Right atrium auricular region (tissue), 2 donors: ENCODE data around the gene PAXX. TPM values are rescaled to one million over a fixed set of nuclear protein-coding genes. Genes with fewer than 3 reads are reported as not detected.
"Not testable (repeated sequence)": the region's sequence is repeated elsewhere in the genome, so short reads cannot be mapped to it uniquely, and the experiment has no call there.

Experiments used
- DNase-seq: peaks from one replicate; pipeline ENCODE4 v3.0.0-alpha.2; 2019; ENCODE audit warnings: low spot score
- H3K27ac ChIP-seq, 2 donors: fragments of 200-600 bp; sonication (generic); 1 replicate in 1 of 2; 2 replicates in 1 of 2; pipeline ENCODE4 v1.5.1; 2016 to 2019
- H3K27me3 ChIP-seq, 2 donors: fragments of 200-600 bp; sonication (generic); one replicate each; pipeline versions ENCODE4 v1.5.1 to v1.6.0; 2017 to 2019
- H3K36me3 ChIP-seq: fragments of 200-600 bp; sonication (generic); one replicate; pipeline ENCODE4 v1.5.1; 2016
- H3K4me1 ChIP-seq, 2 donors: fragments of 200-600 bp; sonication (generic); one replicate each; pipeline versions ENCODE4 v1.5.1 to v1.6.0; 2017 to 2019
- H3K4me3 ChIP-seq, 2 donors: fragments of 200-600 bp; sonication (generic); 1 replicate in 1 of 2; 2 replicates in 1 of 2; pipeline ENCODE4 v1.5.1; 2017 to 2019; ENCODE audit warnings: mild to moderate bottlenecking in 1 of 2, moderate library complexity in 1 of 2
- H3K9me3 ChIP-seq, 2 donors: fragments of 200-600 bp; sonication (generic); one replicate each; pipeline ENCODE4 v1.5.1; 2019
- CTCF ChIP-seq, 2 donors: fragments of 200-600 bp; sonication (generic); IDR thresholded peaks; one replicate each; pipeline ENCODE4 v1.5.1; 2019; ENCODE audit warnings: antibody characterized with exemption in 2 of 2
- total RNA-seq, 2 donors: library from RNA; depleted of rRNA; stranded (reverse); fragments of >200 nt; gene quantifications; one replicate each; pipeline ENCODE4 v1.1.0, GENCODE V29; 2016

PAXX gene
- total RNA-seq, 2 donors from 2014 or later: 27.4 to 37.5 TPM

GRCh38 chr9:137030006-137030405, 37.8 kb downstream of the PAXX start:
- Histone ChIP-seq H3K4me3 (no peak overlapping the region), H3K4me1 (peaks cover 0 to 34% of the 10 kb centered on the region in 2 donors)
- TF ChIP-seq CTCF (IDR thresholded peaks at IDR 0.05): no peak

GRCh38 chr9:137030538-137031527, 38.6 kb downstream of the PAXX start:
- no peak for TF ChIP-seq CTCF (IDR thresholded peaks at IDR 0.05)
- H3K27ac ChIP-seq: no peak overlapping the region

More at GRCh38 chr9:137030006-137030405, 37.8 kb downstream of the PAXX start:
- DNase-seq: no peak
- Histone ChIP-seq H3K36me3 (no peaks in the 10 kb centered on the region), H3K27ac (no peak overlapping the region), H3K9me3 (no peaks in the 10 kb centered on the region), H3K27me3 (no peaks in the 10 kb centered on the region)

GRCh38 chr9:137031904-137032640, 39.9 kb downstream of the PAXX start, which contains the start of gene FUT7:
Gene FUT7, minus strand, starts transcription at chr9:137032088. Its CDS starts 97 bp downstream, at chr9:137031991.
- Histone ChIP-seq H3K4me3 (no peak within 1 kb of the TSS), H3K4me1 (peaks cover 0 to 33% of the 10 kb centered on the region in 2 donors), H3K27me3 (no peaks in the 10 kb centered on the region), H3K9me3 (no peaks in the 10 kb centered on the region), H3K27ac (no peak within 1 kb of the TSS), H3K36me3 (no peaks in the 10 kb centered on the region)
- no peak for TF ChIP-seq CTCF (IDR thresholded peaks at IDR 0.05)
- no peak for DNase-seq

More at GRCh38 chr9:137030538-137031527, 38.6 kb downstream of the PAXX start:
- Histone ChIP-seq H3K36me3 (no peaks in the 10 kb centered on the region), H3K27me3 (no peaks in the 10 kb centered on the region), H3K4me1 (peaks cover 0 to 41% of the 10 kb centered on the region in 2 donors), H3K9me3 (no peaks in the 10 kb centered on the region), H3K4me3 (no peak overlapping the region)
- no peak for DNase-seq

- Histone ChIP-seq H3K4me3 (peak overlapping the region in 1 of 2 donors; percentile 21), H3K9me3 (no peaks in the 10 kb centered on the region), H3K27me3 (no peaks in the 10 kb centered on the region), H3K36me3 (no peaks in the 10 kb centered on the region), H3K4me1 (peaks cover 0 to 27% of the 10 kb centered on the region in 2 donors), H3K27ac (no peak overlapping the region)
- DNase-seq: peak; percentile 69
- TF ChIP-seq CTCF (IDR thresholded peaks at IDR 0.05): no peak
Observed at GRCh38 chr9:137032858-137033257, 40.6 kb downstream of the PAXX start.

- not testable (repeated sequence) for H3K36me3 ChIP-seq, DNase-seq, H3K27ac ChIP-seq, H3K9me3 ChIP-seq, H3K27me3 ChIP-seq
- peaks cover 0 to 25% of the 10 kb centered on the region in 2 donors for H3K4me1 ChIP-seq
- H3K4me3 ChIP-seq: peak overlapping the region in 1 of 2 donors; percentile 21
Observed at GRCh38 chr9:137033481-137033880, 41.3 kb downstream of the PAXX start.
